GM12874 (cell line): Measurements from ENCODE around the gene RNF166.

ENCODE experiments used
- TF ChIP-seq, protein P1 (sequence below): IDR thresholded peaks from 2 replicates; pipeline ENCODE4 v1.5.1; 2011; ENCODE audit warnings: low read depth, mild to moderate bottlenecking, control low read depth, low read length, moderate library complexity; ENCODE audit not compliant: insufficient read depth

RNF166 gene

DNA sequence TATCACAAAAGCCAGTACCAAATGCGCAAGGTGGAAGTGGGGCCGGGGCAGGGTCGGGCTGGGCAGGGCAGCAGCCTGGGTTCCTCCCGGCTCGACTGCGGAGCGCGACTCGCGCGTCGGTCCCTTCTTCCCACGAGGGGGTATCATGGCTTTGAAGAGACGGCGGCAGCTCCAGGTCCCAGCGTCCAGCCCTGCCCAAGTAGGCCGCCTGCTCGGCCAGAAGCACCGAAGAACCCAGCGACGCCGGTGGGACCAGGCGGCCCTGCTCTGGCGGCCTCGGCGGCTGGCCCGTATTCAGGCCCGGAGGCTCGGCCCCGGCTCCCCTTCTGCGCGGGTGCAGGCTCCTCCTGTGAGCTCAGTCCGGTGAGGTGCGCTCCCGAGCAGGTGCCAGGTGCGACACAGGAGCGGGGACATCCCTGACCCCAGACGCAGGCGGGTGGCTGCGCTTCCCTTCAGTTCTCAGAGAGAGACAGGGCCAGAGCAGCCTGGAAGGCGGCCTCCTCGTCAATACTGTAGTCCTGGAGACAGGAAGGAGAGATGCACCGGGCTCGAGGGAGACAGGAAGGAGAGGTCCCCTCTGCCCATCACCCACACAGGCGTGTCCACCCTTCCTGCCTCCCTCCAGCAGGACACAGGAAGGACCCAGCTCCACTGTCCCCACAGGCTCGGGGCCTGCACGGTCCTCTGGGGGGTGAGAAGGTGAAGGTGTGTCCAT lies 8.9 kb downstream of the RNF166 start:
- TF ChIP-seq, protein P1, sequence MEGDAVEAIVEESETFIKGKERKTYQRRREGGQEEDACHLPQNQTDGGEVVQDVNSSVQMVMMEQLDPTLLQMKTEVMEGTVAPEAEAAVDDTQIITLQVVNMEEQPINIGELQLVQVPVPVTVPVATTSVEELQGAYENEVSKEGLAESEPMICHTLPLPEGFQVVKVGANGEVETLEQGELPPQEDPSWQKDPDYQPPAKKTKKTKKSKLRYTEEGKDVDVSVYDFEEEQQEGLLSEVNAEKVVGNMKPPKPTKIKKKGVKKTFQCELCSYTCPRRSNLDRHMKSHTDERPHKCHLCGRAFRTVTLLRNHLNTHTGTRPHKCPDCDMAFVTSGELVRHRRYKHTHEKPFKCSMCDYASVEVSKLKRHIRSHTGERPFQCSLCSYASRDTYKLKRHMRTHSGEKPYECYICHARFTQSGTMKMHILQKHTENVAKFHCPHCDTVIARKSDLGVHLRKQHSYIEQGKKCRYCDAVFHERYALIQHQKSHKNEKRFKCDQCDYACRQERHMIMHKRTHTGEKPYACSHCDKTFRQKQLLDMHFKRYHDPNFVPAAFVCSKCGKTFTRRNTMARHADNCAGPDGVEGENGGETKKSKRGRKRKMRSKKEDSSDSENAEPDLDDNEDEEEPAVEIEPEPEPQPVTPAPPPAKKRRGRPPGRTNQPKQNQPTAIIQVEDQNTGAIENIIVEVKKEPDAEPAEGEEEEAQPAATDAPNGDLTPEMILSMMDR, result no peak

- TF ChIP-seq, protein P1, result no peak
Observed at GRCh38 chr16:88696441-88696840, 9.8 kb downstream of the RNF166 start.

GRCh38 chr16:88695753-88696152 lies 10.5 kb downstream of the RNF166 start:
- TF ChIP-seq, protein P1, result no peak

DNA sequence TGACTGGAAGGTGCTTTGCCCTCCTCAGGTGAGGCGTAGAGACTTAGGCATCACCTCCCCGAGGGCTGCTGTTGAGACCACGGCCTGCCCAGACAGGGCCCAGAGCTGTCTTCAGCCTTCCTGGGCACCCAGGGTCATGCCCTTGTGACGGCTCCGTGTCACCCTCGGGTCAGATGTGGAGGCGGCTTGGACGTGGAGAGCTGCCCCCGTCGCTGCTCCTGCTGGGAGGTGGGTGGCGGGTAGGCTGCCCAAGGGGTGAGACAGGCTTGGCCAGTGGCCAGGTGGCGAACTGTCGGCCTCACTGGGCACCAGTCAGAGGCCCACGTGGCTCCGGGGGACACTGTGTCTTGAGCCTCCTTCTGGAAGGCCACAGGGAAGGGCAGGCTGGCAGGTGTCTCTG lies 11.0 kb downstream of the RNF166 start:
- TF ChIP-seq, protein P1, result no peak

GRCh38 chr16:88694221-88695087 lies 11.8 kb downstream of the RNF166 start:
- TF ChIP-seq, protein P1, result no peak

GRCh38 chr16:88693420-88694177 lies 12.6 kb downstream of the RNF166 start:
- TF ChIP-seq, protein P1, result no peak

DNA sequence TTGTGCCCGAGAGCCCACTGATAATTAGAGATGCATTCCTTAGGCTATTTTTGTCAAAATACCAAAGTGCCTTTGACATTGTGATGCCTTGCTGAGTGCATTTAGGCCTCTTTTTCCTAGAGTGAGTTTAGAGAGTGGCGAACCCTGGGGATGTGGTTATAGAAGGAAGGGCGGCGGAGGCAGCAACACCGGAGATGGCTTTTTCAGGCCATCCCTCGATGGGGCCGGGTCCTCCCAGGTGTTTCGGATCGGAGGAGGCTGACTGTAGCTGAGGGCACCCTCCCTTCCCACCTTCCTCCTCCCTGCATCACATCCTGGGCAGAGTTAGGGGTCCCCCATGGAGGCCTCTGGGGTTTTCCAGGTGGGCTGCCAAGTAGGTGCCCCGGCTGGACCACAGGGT lies 13.3 kb downstream of the RNF166 start:
- TF ChIP-seq, protein P1, result no peak
